IPS DF 19.7 (cell line): ENCODE results near the gene CDK5RAP2.
"Not testable (repeated sequence)": the region's sequence is repeated elsewhere in the genome, so short reads cannot be mapped to it uniquely, and the experiment has no call there.

ENCODE experiments used
- DNase-seq: peaks from one replicate; pipeline ENCODE4 v3.0.0-alpha.2; 2013; ENCODE audit warnings: low read depth, low spot score

CDK5RAP2 gene

DNA sequence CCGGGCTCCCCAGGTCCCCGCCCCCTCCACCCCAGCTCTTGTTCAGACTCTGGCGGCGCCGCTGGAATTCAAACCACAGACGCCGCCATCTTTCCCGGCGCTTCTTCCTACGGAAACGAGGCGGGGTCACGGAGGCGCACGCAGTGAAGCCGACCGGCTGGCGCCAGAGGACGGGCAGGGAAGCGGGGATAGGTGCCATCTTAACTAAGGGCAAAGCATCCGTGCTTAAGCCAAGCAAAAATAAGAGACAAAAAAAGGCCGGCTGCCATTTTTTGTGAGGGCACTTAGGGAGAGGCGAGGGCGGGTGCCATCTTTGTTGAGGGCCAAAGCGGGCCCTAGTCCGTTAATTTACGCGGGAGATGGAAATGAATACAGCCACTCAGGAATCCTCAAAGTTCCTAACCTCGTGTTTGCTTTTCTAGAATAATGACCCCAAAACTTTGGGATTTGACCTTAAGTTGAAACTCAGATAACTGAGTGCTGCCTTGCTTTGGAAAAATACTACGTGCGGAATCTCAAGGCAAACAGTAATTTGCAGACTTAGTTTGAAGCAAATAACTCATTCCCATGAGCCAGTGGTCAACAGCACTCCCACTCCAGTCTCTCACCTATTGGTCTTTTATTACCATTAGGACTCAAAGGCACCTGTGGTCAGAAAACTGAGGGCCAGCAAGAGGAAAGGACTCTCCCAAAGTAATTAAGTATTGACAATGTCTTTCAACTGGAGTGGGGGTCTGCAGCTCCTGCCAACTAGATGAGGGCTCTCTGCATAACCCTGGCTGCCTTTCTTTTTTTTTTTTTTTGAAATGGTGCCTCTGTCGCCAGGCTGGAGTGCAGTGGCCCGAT, at the start of gene CDK5RAP2:
Gene CDK5RAP2, minus strand, starts transcription at position 117 of the 846 bp plus-strand sequence. CDS start 189 bp downstream, outside the sequence.
- DNase-seq, result peak; percentile 94

DNA sequence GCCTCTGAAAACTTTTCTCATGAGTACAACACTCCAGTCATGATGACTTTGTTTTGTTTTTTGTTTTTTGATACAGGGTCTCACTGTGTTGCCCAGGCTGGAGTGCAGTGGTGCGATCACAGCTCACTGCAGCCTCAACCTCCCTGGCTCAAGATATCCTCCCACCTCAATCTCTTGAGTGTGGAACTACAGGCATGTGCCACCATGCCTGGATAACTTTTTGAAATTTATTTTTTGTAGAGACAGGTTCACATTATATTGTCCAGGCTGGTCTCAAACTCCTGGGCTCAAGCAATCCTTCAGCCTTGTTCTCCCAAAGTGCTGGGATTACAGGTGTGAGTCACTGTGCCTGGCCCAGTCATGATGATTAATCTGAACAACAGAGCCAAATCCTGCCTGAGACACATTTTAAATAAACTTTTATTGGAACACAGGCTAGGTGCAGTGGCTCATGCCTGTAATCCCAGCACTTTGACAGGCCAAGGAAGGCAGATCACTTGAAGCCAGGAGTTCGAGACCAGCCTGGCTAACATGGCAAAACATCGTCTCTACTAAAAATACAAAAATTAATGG, 49.0 kb upstream of the CDK5RAP2 start:
- DNase-seq, result not testable (repeated sequence)

DNA sequence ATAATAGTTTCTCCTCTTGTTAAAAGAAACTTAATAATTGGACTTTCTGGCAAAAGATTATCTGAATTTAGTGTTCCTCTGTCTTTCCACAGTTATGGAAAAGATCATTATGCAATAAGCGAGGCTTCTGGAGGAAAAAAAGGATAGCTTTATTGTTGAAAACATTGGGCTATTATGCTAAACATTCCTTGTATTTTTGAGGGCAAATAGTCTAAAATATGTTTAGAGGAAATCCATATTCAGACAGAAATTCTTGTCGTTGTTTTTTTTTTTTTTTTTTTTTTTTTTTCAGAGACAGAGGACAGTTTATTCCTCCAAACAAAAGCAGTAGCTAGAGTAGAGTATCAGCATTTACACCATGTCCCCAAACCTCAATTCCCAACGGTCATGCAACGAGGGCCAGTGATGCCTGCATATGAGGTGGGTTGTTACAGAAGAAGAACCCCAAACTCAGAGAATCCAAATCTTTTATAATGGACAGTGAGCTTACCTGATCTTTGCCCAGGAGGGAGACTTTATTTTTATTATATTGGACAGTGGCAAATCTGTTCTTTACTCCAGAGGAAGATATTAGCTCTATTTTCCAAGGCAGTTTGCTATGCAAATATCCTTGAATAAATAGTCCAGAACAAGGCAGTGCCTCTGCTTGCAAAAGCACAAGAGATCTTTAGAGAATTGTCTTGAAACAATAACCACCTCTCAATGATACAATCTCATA, 48.4 kb upstream of the CDK5RAP2 start:
- DNase-seq, result no peak

DNA sequence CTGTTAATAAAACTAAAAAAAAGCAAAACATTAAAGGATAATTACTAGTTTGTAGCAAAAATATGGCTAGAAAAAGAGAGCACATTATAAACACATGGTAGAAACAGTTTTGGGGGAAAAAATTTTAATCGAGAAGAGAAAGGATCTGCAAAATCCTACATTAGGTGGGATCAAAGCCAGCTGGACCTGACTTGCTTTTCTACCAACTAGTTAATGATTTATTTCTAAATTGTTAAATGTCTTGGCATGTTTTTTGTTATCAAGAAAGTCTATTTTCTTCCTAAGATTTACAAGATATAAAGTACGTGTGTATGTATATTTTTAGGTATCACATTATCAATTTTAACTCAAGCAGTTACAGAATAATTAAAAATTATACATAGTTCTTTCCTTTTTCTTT, 47.1 kb upstream of the CDK5RAP2 start:
- no peak for DNase-seq

DNA sequence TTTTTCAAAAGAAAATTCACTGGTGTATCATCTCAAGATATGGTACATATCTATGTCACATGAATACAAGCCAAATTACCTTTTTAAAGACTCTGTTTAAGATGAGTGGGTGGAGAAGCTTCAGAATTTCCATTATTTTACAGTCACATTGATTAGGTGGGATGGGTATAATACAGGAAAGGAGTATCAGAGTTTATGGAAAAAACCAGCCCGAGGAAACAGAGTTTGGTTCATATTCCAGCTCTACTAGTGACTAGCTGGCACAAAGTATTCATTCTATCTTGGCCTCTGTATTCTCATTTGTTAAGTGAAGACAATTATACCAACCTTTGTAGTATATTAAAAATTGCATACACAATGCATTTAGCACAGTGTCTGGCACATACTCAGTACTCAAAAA, 46.5 kb upstream of the CDK5RAP2 start:
- no peak for DNase-seq

DNA sequence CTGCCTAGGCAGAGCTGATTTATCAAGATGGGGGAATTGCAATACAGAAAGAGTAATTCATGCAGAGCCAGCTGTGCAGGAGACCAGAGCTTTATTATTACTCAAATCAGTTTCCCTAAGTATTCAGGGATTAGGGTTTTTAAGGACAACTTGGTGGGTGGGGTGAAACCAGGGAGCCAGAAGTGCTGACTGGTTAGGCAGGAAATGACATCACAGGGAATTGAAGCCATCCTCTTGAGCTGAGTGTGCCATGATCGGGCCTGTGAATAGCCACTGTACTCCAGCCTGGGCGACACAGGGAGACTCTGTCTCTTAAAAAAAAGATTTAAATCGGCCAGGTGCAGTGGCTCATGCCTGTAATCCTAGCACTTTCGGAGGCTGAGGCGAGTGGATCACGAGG, 45.3 kb upstream of the CDK5RAP2 start:
- DNase-seq, result no peak

DNA sequence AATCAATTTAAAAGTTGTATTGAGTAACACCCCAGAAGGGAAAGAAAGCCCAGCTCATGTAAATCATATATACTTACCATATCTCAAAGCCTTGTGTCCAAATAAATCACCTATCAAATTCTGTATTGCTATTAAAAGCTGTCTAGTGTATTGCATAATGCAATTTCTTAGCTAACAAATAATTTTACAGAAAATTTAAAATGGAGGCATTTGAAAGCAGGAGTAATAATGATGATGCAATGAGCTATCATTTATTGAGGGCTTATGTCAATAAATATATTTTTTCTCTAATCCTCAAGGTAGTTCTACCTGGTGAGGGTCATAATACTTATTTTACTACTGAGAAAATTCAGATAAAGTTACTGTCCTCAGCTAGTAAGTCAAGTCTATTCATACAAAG, 42.8 kb upstream of the CDK5RAP2 start:
- DNase-seq, result no peak

DNA sequence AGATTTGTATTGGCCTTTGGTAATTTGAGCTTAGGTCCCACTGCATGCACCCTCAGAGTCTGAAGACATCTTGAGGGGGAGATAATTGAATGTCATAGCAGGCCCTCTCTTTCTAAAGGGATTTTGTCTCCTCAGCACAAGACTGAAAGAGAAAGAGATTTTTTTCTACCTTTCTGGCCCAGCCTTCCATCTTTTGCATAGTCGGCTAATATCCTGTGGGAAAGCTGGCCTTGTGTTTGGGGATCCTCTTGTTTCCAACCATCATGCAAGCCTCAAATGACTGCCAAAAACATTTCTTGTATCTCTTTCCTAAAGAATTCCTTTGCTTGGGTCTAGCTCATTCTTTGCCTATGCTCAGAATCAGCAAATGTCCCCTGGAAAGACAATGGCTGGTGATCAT, 42.0 kb upstream of the CDK5RAP2 start:
- no peak for DNase-seq

DNA sequence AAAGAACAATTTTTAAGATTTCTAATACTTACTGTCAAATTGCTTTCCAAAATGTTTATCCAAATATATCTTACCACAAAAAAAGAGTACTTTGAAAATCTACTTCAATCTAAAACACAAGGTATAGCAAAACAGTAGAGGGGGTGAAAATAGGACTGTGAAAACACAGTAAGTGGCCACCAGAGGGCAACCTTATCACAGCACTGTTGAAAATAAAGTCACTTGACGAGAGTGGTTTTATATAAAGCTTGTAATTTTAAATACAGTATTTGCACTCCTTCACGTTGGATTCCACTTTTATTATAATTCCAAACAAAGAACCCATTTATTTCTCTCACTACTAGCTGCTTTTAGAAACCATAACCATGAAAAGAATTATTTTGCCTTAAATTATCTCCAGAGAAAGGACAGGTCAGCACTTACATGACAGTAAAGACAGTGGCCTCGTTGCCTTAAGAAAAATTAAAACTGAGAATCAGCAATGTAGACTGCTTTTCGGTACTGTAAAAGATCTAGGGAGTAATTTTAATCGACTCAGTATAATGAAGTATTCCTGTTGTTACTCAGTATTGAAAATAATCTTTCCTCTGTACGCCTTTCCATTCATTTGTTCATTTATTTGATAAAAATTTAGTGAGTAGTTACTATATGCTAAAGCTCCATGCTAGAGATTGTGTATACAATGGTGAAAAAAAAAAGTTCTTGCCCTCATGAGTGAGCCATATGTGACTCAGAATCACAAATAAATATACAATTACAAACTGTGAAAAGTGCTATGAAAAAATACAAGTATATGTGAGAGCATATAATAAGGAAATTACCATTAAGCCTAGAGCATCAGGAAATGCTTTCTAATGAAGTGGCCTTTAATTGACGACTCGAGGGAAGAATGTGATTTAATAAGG, 40.0 kb upstream of the CDK5RAP2 start:
- DNase-seq, result no peak

DNA sequence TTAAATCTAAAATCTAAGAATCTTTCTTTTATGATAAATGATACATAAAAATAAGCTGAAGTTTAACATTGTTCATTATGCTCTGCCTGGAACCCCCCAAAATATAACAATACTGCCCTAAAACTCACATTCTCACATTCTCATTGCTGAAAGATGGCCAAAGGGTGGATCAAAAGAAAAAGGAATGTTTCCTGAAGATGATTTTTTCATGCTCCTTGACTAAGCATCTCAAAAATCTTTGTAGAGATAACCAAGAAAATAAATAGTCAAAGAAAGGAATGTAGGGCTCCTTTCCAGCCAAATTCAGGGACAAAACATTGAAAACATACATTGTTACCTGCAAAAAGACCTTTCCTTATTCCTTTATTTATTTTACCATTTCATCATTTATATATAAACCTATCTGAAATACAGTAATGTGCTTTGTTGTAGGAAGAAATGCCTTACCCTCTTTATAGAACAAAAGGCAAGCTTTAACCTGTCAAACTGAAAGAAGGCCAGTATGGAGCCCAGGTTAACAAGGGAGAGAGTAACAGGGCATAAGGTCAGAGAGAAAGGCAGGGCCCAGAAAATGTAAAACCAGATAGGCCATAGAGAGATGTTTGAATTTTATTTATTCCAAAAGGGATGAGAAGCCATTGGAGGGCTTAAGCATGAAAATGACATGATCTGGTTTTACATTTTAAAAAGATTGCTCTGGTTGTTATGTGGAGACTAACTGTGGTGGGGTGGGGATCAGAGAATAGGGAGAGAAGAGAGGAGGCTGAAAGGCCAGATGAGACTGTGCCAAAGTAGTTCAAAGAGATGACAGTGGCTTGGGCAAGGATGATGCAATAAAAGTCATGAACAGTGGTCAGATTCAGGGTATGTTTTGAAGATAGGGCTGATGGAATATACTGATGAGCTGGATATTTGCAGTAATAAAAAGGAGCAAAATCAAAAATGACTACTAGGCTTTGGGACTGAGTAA, 37.3 kb upstream of the CDK5RAP2 start:
- DNase-seq, result no peak

DNA sequence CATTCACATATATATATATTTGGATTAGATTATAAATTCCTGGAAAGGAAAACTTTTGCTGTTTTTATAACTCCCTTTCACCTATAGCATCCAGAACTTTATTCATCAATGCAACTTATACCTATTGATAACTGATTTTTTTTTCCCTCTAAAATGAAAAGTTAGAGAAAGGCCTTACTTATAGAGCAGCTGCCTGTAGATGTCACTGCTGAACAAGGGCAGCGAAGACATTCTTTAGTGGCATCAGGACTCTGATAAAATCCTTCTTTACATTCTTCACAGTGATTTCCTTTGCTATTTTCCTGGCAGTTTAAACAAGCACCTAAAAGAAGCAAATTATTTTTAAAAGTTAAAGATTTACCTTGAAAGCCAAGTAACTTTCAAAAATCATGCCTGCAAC, 32.3 kb upstream of the CDK5RAP2 start:
- DNase-seq, result no peak

DNA sequence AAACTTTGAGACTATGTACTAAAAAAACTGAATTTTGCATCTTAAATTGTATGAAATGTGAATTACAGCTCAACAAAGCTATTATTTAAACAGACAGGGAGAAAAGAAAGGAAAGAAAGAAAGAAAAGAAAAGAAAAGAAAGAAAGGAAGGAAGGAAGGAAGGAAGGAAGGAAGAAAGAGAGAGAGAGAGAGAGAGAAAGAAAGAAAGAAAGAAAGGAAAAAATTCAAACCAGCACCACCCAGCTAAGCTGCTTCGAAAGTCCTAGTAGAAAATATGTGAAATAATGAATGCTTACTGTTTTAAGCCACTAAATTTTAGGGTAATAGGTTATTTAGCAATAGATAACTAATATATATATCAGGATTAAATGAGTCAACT, 31.7 kb upstream of the CDK5RAP2 start:
- DNase-seq, result no peak

DNA sequence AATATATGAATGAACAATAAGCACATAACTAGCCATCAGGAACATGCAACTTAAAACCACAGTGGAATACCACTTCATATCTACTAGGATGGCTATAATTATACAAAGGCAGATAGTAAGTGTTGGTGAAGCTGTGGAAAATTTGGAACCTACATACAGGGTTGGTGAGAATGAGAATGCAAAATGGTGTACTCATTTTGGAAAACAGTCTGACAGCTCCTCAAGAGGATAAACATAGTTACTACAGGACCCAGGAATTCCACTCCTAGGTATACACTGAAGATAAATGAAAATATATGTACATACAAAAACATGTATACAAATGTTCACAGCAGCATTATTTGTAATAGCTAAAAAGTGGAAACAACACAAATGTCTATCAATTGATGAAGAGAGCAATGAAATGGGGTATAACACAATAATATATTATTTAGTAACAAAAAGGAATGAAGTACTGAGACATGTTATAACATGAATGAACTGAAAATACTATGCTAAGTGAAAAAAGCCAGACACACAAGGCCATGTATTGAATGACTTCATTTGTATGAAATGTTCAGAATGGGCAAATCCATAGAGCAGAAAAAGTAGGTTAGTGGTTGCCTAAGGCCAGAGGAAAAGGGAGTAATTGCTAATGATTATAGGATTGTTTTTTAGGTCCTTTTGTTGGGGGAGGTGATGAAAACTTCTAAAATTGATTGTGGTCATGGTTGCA, 31.2 kb upstream of the CDK5RAP2 start:
- DNase-seq, result no peak

DNA sequence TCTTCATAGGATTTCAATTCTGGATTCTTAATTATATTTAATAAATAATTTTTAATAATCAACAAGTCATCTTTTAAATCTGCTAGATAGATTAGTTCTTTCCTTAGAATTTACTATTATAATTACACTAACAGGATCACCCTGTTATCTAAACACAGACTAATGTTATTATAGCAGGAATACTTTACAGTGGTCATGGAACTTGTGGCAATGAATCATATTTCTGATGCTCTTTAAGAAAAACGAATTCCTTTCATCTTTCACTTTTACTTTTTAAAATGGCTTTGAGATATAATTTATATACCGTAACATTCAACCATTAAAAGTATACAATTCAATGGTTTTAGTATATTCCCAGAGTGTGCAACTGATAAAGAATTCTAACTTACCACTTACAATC, 29.7 kb upstream of the CDK5RAP2 start:
- DNase-seq, result no peak

DNA sequence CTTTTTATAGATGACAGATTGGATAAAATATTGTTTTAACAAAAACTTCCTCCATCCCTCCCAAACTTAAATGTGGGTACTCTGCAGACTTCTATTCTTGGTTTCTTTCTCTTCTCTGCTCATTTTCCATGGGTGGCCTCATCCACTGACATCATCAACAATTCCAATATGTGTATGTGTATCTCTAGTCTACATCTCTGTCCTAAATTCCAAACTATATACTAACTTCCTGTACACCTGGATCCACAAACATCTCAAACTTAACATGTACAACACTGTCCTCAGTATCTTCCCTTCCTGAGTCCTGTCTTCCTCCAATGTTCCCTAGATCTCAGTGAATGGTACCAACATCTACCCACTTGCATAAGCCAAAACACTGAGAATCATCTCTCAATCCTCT, 28.5 kb upstream of the CDK5RAP2 start:
- DNase-seq, result no peak

DNA sequence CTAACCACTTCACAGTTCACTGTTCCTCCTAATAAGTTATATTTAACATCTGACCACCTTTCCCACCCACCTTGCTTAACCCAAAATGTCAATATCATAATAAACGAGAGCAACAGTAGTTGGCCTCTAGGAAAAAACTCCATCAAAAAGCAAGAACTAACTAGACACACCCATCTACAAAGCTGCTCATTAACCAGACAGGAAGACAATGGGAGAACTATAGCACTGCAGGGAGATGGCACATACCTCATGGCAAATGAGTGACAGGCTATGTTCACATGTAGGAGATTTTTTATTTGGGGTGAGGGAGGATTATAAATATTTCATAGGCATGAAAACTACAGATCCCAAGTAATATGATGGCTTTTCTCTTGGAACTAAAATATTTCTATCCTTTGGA, 23.6 kb upstream of the CDK5RAP2 start:
- DNase-seq, result no peak

DNA sequence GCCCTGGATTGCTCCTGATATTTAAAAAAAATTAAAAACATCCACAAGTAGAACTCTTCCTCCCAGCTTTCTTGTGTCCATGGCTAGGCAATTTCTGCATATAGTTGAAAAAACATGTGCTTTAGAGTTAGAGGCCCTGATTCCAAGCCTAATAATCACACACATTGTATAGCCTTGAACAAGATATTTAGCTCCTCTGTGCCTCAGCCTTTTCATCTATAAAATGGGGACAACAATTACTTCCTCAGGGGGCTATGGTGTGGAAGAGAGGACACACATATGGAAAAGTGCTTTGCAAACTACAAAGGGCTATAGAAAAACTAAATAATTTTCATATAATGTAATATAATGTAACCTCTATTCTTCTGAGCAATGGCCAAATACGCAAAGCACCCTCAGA, 23.0 kb upstream of the CDK5RAP2 start:
- DNase-seq, result no peak

DNA sequence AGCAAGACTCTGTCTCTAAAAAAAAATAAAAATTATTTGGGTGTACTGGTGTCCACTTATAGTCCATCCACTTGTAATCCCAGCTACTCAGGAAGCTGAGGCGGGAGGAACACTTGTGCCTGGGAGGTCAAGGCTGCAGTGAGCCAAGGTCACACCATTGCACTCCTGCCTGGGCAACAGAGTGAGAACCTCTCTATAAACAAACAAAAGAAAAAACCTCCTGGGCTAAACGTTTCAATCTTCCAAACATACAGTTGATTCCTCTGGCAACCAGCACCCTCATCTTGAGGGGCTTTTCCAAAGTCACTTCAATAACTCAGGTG, 13.9 kb upstream of the CDK5RAP2 start:
- no peak for DNase-seq

DNA sequence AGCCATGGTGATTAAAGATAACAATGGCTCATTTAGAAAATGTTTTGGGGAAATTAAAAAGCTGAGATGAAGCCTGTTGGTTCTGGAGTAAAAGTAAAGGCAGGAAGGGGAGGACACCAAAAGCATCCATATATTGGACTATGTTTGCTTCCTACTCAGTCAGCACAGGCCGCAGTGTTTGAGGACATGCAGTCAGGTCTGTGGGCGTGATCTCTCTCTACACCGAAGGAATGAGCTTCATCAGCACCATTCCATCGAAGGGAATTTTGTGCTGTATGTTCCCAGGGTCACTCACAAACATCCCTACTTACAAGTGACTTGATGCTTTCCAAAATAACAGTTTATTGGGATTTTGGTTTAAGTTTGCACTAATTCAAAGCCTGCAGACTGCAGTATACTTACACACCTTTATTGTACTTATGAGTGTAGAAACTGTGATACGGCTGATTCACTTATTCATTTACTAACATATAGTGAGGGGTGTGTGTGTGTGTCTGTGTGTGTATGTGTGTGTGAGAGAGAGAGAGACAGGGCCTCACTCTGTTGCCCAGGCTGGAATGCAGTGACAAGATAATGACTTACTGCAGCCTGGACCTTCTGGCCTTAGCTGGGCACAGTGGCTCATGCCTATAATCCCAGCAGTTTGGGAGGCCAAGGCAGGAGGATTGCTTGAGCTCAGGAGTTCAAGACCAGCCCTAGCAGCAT, 13.4 kb upstream of the CDK5RAP2 start:
- DNase-seq, result no peak
